Mesothelial cell of epicardium (in vitro differentiated cells): Measurements from ENCODE around the gene ALDH1A3. TPM values are rescaled to one million over a fixed set of nuclear protein-coding genes. Genes with fewer than 3 reads are reported as not detected.

Source experiments
- DNase-seq, 2 experiments: peaks; one replicate each; pipeline ENCODE4 v3.0.0; 2021; ENCODE audit warnings: low spot score in 2 of 2; ENCODE audit not compliant: unreplicated experiment in 2 of 2
- H3K27ac Mint-ChIP-seq: 2 replicates; pipeline ENCODE4 v1.8.0; 2021; ENCODE audit warnings: mixed read lengths
- H3K27me3 Mint-ChIP-seq: 2 replicates; pipeline ENCODE4 v1.8.0; 2021; ENCODE audit warnings: low read depth, mixed read lengths
- H3K36me3 Mint-ChIP-seq: 2 replicates; pipeline ENCODE4 v1.8.0; 2021; ENCODE audit warnings: mixed read lengths
- H3K4me1 Mint-ChIP-seq: 2 replicates; pipeline ENCODE4 v1.8.0; 2021; ENCODE audit warnings: mixed read lengths
- H3K4me3 Mint-ChIP-seq: 2 replicates; pipeline ENCODE4 v1.8.0; 2021; ENCODE audit warnings: mild to moderate bottlenecking, moderate library complexity, mixed read lengths
- H3K9me3 Mint-ChIP-seq: 2 replicates; pipeline ENCODE4 v1.8.0; 2021; ENCODE audit warnings: mixed read lengths
- total RNA-seq: library from RNA; stranded (reverse); gene quantifications from 3 replicates; pipeline ENCODE4 v1.2.1, GENCODE V29; 2021
- TF ChIP-seq, protein P1 (sequence below): fragments of 200-600 bp; sonication (generic); IDR thresholded peaks from one replicate; pipeline ENCODE4 v1.5.0; 2021; ENCODE audit warnings: antibody characterized with exemption; ENCODE audit not compliant: unreplicated experiment

Gene ALDH1A3
- total RNA-seq, 1 donor from 2014 or later, result not detected

GRCh38 chr15:100898661-100899462 is 19.2 kb downstream of the ALDH1A3 start:
- no peak overlapping the region for H3K27ac Mint-ChIP-seq
- H3K27me3 Mint-ChIP-seq, result peaks cover 15% of the 10 kb centered on the region
- no peak for DNase-seq
- no peaks in the 10 kb centered on the region for H3K9me3 Mint-ChIP-seq
- peaks cover 14% of the 10 kb centered on the region for H3K4me1 Mint-ChIP-seq
- TF ChIP-seq, protein P1, sequence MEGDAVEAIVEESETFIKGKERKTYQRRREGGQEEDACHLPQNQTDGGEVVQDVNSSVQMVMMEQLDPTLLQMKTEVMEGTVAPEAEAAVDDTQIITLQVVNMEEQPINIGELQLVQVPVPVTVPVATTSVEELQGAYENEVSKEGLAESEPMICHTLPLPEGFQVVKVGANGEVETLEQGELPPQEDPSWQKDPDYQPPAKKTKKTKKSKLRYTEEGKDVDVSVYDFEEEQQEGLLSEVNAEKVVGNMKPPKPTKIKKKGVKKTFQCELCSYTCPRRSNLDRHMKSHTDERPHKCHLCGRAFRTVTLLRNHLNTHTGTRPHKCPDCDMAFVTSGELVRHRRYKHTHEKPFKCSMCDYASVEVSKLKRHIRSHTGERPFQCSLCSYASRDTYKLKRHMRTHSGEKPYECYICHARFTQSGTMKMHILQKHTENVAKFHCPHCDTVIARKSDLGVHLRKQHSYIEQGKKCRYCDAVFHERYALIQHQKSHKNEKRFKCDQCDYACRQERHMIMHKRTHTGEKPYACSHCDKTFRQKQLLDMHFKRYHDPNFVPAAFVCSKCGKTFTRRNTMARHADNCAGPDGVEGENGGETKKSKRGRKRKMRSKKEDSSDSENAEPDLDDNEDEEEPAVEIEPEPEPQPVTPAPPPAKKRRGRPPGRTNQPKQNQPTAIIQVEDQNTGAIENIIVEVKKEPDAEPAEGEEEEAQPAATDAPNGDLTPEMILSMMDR, result no peak
- no peak overlapping the region for H3K4me3 Mint-ChIP-seq
- H3K36me3 Mint-ChIP-seq, result no peaks in the 10 kb centered on the region

DNA sequence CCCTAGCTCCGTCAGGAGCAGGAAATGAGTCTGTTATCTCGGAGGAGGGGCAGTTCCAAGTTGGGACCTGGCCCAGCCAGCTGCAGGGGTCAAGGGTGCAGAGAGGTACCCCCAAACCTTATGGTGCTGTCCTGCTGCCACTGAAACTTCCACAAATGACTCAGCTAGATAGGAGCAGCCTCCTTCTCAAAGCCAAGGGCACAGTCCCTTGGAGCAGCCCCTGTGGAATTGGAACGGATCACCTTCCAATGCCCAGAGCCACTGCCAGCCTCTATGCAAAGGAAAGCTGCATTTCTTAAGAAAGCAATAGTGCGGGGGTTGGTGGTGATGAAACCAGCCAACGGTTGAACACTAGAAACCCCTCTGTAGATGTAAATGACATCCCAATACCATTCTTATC is 20.0 kb downstream of the ALDH1A3 start:
- peaks cover 10% of the 10 kb centered on the region for H3K27me3 Mint-ChIP-seq
- no peak overlapping the region for H3K4me3 Mint-ChIP-seq
- H3K9me3 Mint-ChIP-seq, result peaks cover 4% of the 10 kb centered on the region
- no peak for DNase-seq
- H3K27ac Mint-ChIP-seq, result no peak overlapping the region
- TF ChIP-seq, protein P1, result no peak
- H3K36me3 Mint-ChIP-seq, result no peaks in the 10 kb centered on the region
- peaks cover 14% of the 10 kb centered on the region for H3K4me1 Mint-ChIP-seq

GRCh38 chr15:100900136-100900794 is 20.6 kb downstream of the ALDH1A3 start:
- H3K4me3 Mint-ChIP-seq, result no peak overlapping the region
- TF ChIP-seq, protein P1, result no peak
- no peak for DNase-seq
- H3K4me1 Mint-ChIP-seq, result peaks cover 14% of the 10 kb centered on the region
- H3K27ac Mint-ChIP-seq, result no peak overlapping the region
- H3K27me3 Mint-ChIP-seq, result peaks cover 7% of the 10 kb centered on the region
- H3K9me3 Mint-ChIP-seq, result peaks cover 4% of the 10 kb centered on the region
- H3K36me3 Mint-ChIP-seq, result no peaks in the 10 kb centered on the region

GRCh38 chr15:100900795-100901169 is 21.2 kb downstream of the ALDH1A3 start:
- peaks cover 14% of the 10 kb centered on the region for H3K4me1 Mint-ChIP-seq
- H3K27ac Mint-ChIP-seq, result peak overlapping the region; percentile 21
- no peak for DNase-seq
- H3K9me3 Mint-ChIP-seq, result peaks cover 4% of the 10 kb centered on the region
- no peak overlapping the region for H3K4me3 Mint-ChIP-seq
- TF ChIP-seq, protein P1, result no peak
- H3K27me3 Mint-ChIP-seq, result peaks cover 5% of the 10 kb centered on the region
- H3K36me3 Mint-ChIP-seq, result no peaks in the 10 kb centered on the region

- no peak for DNase-seq
- no peaks in the 10 kb centered on the region for H3K36me3 Mint-ChIP-seq
- no peak overlapping the region for H3K27ac Mint-ChIP-seq
- peaks cover 14% of the 10 kb centered on the region for H3K4me1 Mint-ChIP-seq
- H3K4me3 Mint-ChIP-seq, result no peak overlapping the region
- TF ChIP-seq, protein P1, result no peak
- H3K27me3 Mint-ChIP-seq, result peaks cover 5% of the 10 kb centered on the region
- H3K9me3 Mint-ChIP-seq, result peaks cover 4% of the 10 kb centered on the region
Measured at GRCh38 chr15:100901296-100901695, 21.7 kb downstream of the ALDH1A3 start.
